H1 (cell line): ENCODE measurements around the gene VPS13D. TPM values are rescaled to one million over a fixed set of nuclear protein-coding genes. Genes with fewer than 3 reads are reported as not detected.

Source experiments
- CTCF ChIA-PET: fragments of 300-600 bp; sonication (Branson Sonifier 250); formaldehyde crosslinking; loops from one replicate; lab custom pipeline; 2021; ENCODE audit not compliant: partially characterized antibody; lab: Charles Lee
- POLR2A ChIA-PET: fragments of 300-600 bp; sonication (Branson Sonifier 250); formaldehyde crosslinking; loops from one replicate; lab custom pipeline; 2021; ENCODE audit warnings: inconsistent platforms; ENCODE audit not compliant: partially characterized antibody; lab: Charles Lee
- DNase-seq, 2 experiments: peaks; one replicate each; pipeline versions ENCODE4 v3.0.0 to v3.0.0-alpha.2; 2010 to 2022; ENCODE audit warnings: low spot score in 2 of 2, low read depth in 1 of 2, mixed read lengths in 1 of 2
- FAIRE-seq: peaks from 2 replicates; lab custom pipeline; 2011; peaks lifted over from hg19 to GRCh38; lab: Jason Lieb, UNC
- H2AFZ ChIP-seq: 2 replicates; pipeline ENCODE4 v1.8.1; 2012; ENCODE audit warnings: low read length, inconsistent platforms
- H2AK5ac ChIP-seq: 2 replicates; pipeline ENCODE4 v1.6.1; 2013; ENCODE audit warnings: low read depth, low read length
- H2BK120ac ChIP-seq: replicated peaks from 2 replicates; pipeline ENCODE3; 2013; ENCODE audit warnings: low read depth, low read length, inconsistent platforms
- H2BK12ac ChIP-seq: 2 replicates; pipeline ENCODE4 v1.6.1; 2013; ENCODE audit warnings: low read depth, low read length
- H2BK15ac ChIP-seq: 2 replicates; pipeline ENCODE4 v1.6.1; 2013; ENCODE audit warnings: low read length
- H2BK20ac ChIP-seq: 2 replicates; pipeline ENCODE4 v1.6.1; 2013; ENCODE audit warnings: low read length
- H2BK5ac ChIP-seq: 2 replicates; pipeline ENCODE4 v1.6.1; 2013; ENCODE audit warnings: low read depth, low read length
- H3K14ac ChIP-seq: 2 replicates; pipeline ENCODE4 v1.6.1; 2013; ENCODE audit warnings: inconsistent platforms; ENCODE audit not compliant: insufficient read length
- H3K18ac ChIP-seq: 2 replicates; pipeline ENCODE4 v1.6.1; 2013; ENCODE audit warnings: low read length; ENCODE audit errors: extremely low read depth
- H3K23ac ChIP-seq: 2 replicates; pipeline ENCODE4 v1.6.1; 2013; ENCODE audit warnings: inconsistent platforms; ENCODE audit not compliant: insufficient read length
- H3K23me2 ChIP-seq: 2 replicates; pipeline ENCODE4 v1.6.1; 2013; ENCODE audit warnings: low read depth, low read length
- H3K27ac ChIP-seq: 2 replicates; pipeline ENCODE4 v1.6.1; 2011; ENCODE audit warnings: low read depth, low read length, inconsistent platforms
- H3K27me3 ChIP-seq, 4 experiments: replicated peaks in 1 of 4; 1 replicate in 1 of 4; 2 replicates in 3 of 4; pipeline versions ENCODE4 v1.6.1 to v1.8.1; 2011 to 2013; ENCODE audit warnings: low read length in 3 of 4, mild to moderate bottlenecking in 3 of 4, inconsistent platforms in 2 of 4, mixed read lengths in 2 of 4, moderate library complexity in 1 of 4; ENCODE audit not compliant: control insufficient read depth in 3 of 4, insufficient read depth in 3 of 4; ENCODE audit errors: extremely low read depth in 1 of 4
- H3K36me3 ChIP-seq, 4 experiments: 2 replicates each; pipeline versions ENCODE4 v1.6.1 to v1.8.1; 2011 to 2013; ENCODE audit warnings: mild to moderate bottlenecking in 4 of 4, low read length in 3 of 4, moderate library complexity in 2 of 4, control low read depth in 1 of 4, inconsistent platforms in 1 of 4; ENCODE audit not compliant: insufficient read depth in 4 of 4, control insufficient read depth in 2 of 4
- H3K4ac ChIP-seq: replicated peaks from 2 replicates; pipeline ENCODE3; 2013; ENCODE audit warnings: low read length, low read depth, mixed read lengths, inconsistent platforms; ENCODE audit not compliant: insufficient read length
- H3K4me1 ChIP-seq, 4 experiments: replicated peaks in 1 of 4; 1 replicate in 1 of 4; 2 replicates in 3 of 4; pipeline versions ENCODE4 v1.6.1 to v1.8.1; 2011 to 2013; ENCODE audit warnings: low read length in 3 of 4, inconsistent platforms in 2 of 4, mixed read lengths in 1 of 4; ENCODE audit not compliant: insufficient read depth in 4 of 4, control insufficient read depth in 3 of 4
- H3K4me2 ChIP-seq, 2 experiments: 2 replicates each; pipeline versions ENCODE4 v1.6.1 to v1.8.1; 2011 to 2013; ENCODE audit warnings: low read depth in 2 of 2, low read length in 2 of 2, control low read depth in 1 of 2, inconsistent platforms in 1 of 2, mild to moderate bottlenecking in 1 of 2; ENCODE audit not compliant: insufficient read depth in 1 of 2
- H3K4me3 ChIP-seq, 4 experiments: fragments of 200-600, 300-600 bp in 1 of 4; sonication (generic), shearing (Covaris generic), sonication (Bioruptor Twin) in 1 of 4; 2 replicates each; pipeline versions ENCODE4 v1.5.1 to v1.8.1; 2011 to 2016; ENCODE audit warnings: low read length in 4 of 4, low read depth in 3 of 4, control low read depth in 2 of 4, inconsistent platforms in 2 of 4, mild to moderate bottlenecking in 2 of 4, mixed read lengths in 1 of 4, moderate library complexity in 1 of 4; ENCODE audit not compliant: insufficient read depth in 2 of 4; ENCODE audit errors: extremely low read depth in 1 of 4
- H3K56ac ChIP-seq: replicated peaks from 2 replicates; pipeline ENCODE3; 2013; ENCODE audit warnings: low read depth, mild to moderate bottlenecking, mixed read lengths, low read length, inconsistent platforms; ENCODE audit not compliant: insufficient read length
- H3K79me1 ChIP-seq: 2 replicates; pipeline ENCODE4 v1.6.1; 2013; ENCODE audit warnings: low read depth, low read length, control low read depth
- H3K79me2 ChIP-seq, 2 experiments: 2 replicates each; pipeline versions ENCODE4 v1.6.1 to v1.8.1; 2012 to 2013; ENCODE audit warnings: low read length in 2 of 2, mild to moderate bottlenecking in 2 of 2, inconsistent platforms in 1 of 2; ENCODE audit not compliant: insufficient read depth in 2 of 2, control insufficient read depth in 1 of 2
- H3K9ac ChIP-seq, 4 experiments: replicated peaks in 1 of 4; 1 replicate in 1 of 4; 2 replicates in 3 of 4; pipeline versions ENCODE4 v1.6.1 to v1.8.1; 2011 to 2013; ENCODE audit warnings: low read depth in 3 of 4, low read length in 3 of 4, control low read depth in 2 of 4, mild to moderate bottlenecking in 2 of 4, moderate library complexity in 2 of 4, inconsistent platforms in 1 of 4; ENCODE audit errors: extremely low read depth in 1 of 4
- H3K9me3 ChIP-seq, 2 experiments: 2 replicates each; pipeline versions ENCODE4 v1.6.1 to v1.8.1; 2012 to 2013; ENCODE audit warnings: mild to moderate bottlenecking in 2 of 2, moderate library complexity in 2 of 2, control low read depth in 1 of 2, inconsistent platforms in 1 of 2, low read depth in 1 of 2, low read length in 1 of 2, mixed read lengths in 1 of 2; ENCODE audit not compliant: insufficient read depth in 2 of 2
- H4K20me1 ChIP-seq, 2 experiments: replicated peaks in 1 of 2; 2 replicates each; pipeline versions ENCODE3 to v1.8.1; 2011 to 2013; ENCODE audit warnings: inconsistent platforms in 2 of 2, low read length in 2 of 2, mild to moderate bottlenecking in 1 of 2; ENCODE audit not compliant: insufficient read depth in 2 of 2, control insufficient read depth in 1 of 2
- H4K5ac ChIP-seq: 2 replicates; pipeline ENCODE4 v1.6.1; 2013; ENCODE audit warnings: low read length, low read depth, mixed read lengths, inconsistent platforms; ENCODE audit not compliant: insufficient read length
- H4K8ac ChIP-seq: 2 replicates; pipeline ENCODE4 v1.8.0; 2013; ENCODE audit warnings: mild to moderate bottlenecking, moderate library complexity, low read length, inconsistent platforms; ENCODE audit not compliant: insufficient read depth; ENCODE audit errors: extremely low read depth
- H4K91ac ChIP-seq: replicated peaks from 2 replicates; pipeline ENCODE3; 2013; ENCODE audit warnings: low read length, mixed read lengths, inconsistent platforms; ENCODE audit not compliant: insufficient read length
- CTBP2 ChIP-seq: IDR thresholded peaks from 2 replicates; pipeline ENCODE4 v1.7.0; 2011; ENCODE audit warnings: borderline replicate concordance, mild to moderate bottlenecking, moderate library complexity, mixed read lengths, low read length; ENCODE audit not compliant: insufficient read depth, insufficient read length
- EP300 ChIP-seq, 2 experiments: IDR thresholded peaks; 1 replicate in 1 of 2; 2 replicates in 1 of 2; pipeline ENCODE4 v1.6.1; 2011 to 2012; ENCODE audit warnings: low read depth in 2 of 2, low read length in 2 of 2, mild to moderate bottlenecking in 2 of 2, borderline replicate concordance in 1 of 2, inconsistent platforms in 1 of 2, moderate library complexity in 1 of 2
- MAFK ChIP-seq: IDR thresholded peaks from 2 replicates; pipeline ENCODE4 v1.6.1; 2012; ENCODE audit warnings: low read depth, mild to moderate bottlenecking, improper control_type of control experiment, low read length
- POLR2A ChIP-seq, 2 experiments: IDR thresholded peaks; 1 replicate in 1 of 2; 2 replicates in 1 of 2; pipeline ENCODE4 v1.6.1; 2011; ENCODE audit warnings: low read depth in 2 of 2, low read length in 2 of 2, mild to moderate bottlenecking in 2 of 2; ENCODE audit errors: control extremely low read depth in 1 of 2
- SAP30 ChIP-seq: fragments of 300-600 bp; sonication (generic); IDR thresholded peaks from 2 replicates; pipeline ENCODE4 v1.7.1; 2012; ENCODE audit warnings: low read length, moderate library complexity, mild to moderate bottlenecking, inconsistent platforms; ENCODE audit not compliant: insufficient read depth, insufficient replicate concordance
- SP1 ChIP-seq: IDR thresholded peaks from 2 replicates; pipeline ENCODE4 v1.6.1; 2011; ENCODE audit warnings: low read depth, low read length
- TAF1 ChIP-seq: IDR thresholded peaks from 2 replicates; pipeline ENCODE4 v1.6.1; 2011; ENCODE audit warnings: mild to moderate bottlenecking, low read depth, low read length
- TAF7 ChIP-seq: optimal IDR thresholded peaks from 2 replicates; pipeline ENCODE3; 2011; ENCODE audit warnings: low read depth, mild to moderate bottlenecking, inconsistent platforms, low read length, moderate library complexity, borderline replicate concordance
- WGBS, 2 experiments: shearing (Covaris generic) in 1 of 2; methylation state at CpG; one replicate each; pipeline versions ENCODE4 v1.1.6 to v1.1.7; 2013 to 2015; ENCODE audit warnings: low lambda C conversion rate in 2 of 2, mixed read lengths in 2 of 2, inconsistent platforms in 1 of 2, low coverage in 1 of 2, missing lambda C conversion rate in 1 of 2; ENCODE audit not compliant: insufficient replicate concordance in 2 of 2, insufficient coverage in 1 of 2, insufficient read length in 1 of 2; ENCODE audit errors: extremely low coverage in 1 of 2, missing lambda C conversion rate in 1 of 2; 5-methylcytosine and 5-hydroxymethylcytosine counted together
- polyA plus RNA-seq, 7 experiments: library from polyadenylated mRNA; depleted of rRNA in 3 of 7; stranded (reverse) in 5 of 7; unstranded in 2 of 7; fragments of >200 nt in 5 of 7; fragments of 200-250 nt in 2 of 7; gene quantifications; 1 replicate in 5 of 7; 2 replicates in 1 of 7; 4 replicates in 1 of 7; pipeline versions ENCODE4 v1.2.1 to v1.2.3, GENCODE V29; 2011 to 2013; ENCODE audit warnings: missing spikeins in 2 of 7, mixed read lengths in 2 of 7
- total RNA-seq: library from RNA; stranded (reverse); fragmentation: NEBNext Ultra II Directional; extraction: Animal tissue kit (Norgen Biotek cat#: 25700); gene quantifications from 2 replicates; pipeline ENCODE4 v1.2.1, GENCODE V29; 2021
- TF ChIP-seq, protein P1 (sequence below): IDR thresholded peaks from 2 replicates; pipeline ENCODE4 v1.6.1; 2012; ENCODE audit warnings: inconsistent platforms
- TF ChIP-seq, protein P2 (sequence below): IDR thresholded peaks from 2 replicates; pipeline ENCODE4 v1.6.1; 2012; ENCODE audit warnings: low read length, inconsistent platforms

VPS13D gene
- total and polyA plus RNA-seq, 2 of the 8 experiments (the other 6 are each of a cell fraction or from before 2014, with no cell fraction given): 10.9 to 31.2 TPM

DNA sequence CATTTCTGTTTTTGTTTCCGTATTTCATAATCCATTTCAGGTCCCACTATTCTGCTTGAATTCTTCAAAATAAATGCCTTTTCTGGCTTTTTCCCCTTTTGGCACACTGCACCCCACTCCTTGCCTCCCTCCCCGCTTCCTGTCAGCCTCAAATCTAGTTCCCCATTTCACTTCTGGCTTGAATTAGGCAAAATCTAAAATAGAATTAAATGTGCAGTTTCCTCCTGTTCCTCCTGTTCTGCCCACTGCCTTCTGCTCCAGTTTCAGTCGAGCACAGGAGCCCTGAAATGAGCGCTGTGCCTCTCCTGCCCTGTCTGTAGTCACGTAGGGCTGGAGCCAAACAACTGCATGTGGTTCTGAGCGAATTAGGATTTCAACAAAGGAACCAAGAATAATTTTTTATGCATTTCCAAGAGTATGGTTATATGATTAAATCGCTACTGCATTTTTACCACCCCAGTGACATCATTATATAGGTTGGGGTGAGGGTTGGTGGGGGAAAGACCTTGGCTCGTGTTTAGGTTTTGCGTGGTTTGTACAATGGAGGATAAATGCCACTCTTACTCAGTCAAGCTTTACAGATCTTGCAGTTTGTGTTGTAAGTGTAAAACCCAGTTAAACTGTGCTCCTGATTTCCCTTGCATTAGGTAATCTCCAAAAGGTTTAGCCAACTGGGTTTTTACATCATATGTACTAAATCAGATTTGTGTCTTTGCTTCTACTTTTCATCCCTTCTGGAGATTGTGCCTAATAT lies 114.9 kb downstream of the VPS13D start:
- Histone ChIP-seq H2BK15ac (no peak overlapping the region), H3K4me1 (peaks cover 0 to 5% (median 2%) of the 10 kb centered on the region in 4 experiments; a peak in 3 of 7 replicates), H3K14ac (no peak overlapping the region), H2BK20ac (no peak overlapping the region), H2AK5ac (no peak overlapping the region), H4K8ac (no peak overlapping the region), H3K79me1 (no peaks in the 10 kb centered on the region), H3K36me3 (peaks cover 0 to 25% (median 11%) of the 10 kb centered on the region in 4 experiments; a peak in 6 of 8 replicates), H3K4me3 (no peak overlapping the region), H3K23ac (no peak overlapping the region), H2AFZ (no peak overlapping the region), H3K18ac (no peak overlapping the region), H3K27me3 (no peaks in the 10 kb centered on the region), H3K23me2 (no peaks in the 10 kb centered on the region), H2BK12ac (no peak overlapping the region), H3K9ac (no peak overlapping the region), H3K79me2 (no peaks in the 10 kb centered on the region), H3K9me3 (no peaks in the 10 kb centered on the region), H4K5ac (no peak overlapping the region), H2BK120ac (no peak overlapping the region), H3K56ac (no peak overlapping the region), H4K91ac (no peak overlapping the region), H3K4me2 (no peak overlapping the region), H4K20me1 (no peaks in the 10 kb centered on the region), H3K27ac (no peak overlapping the region), H3K4ac (no peak overlapping the region), H2BK5ac (no peak overlapping the region)
- CTCF ChIA-PET: interaction anchor here (0.6 kb wide), 1 partner anchor 83 kb away, joined by 6 read pairs; no protein-coding TSS in a partner anchor
- FAIRE-seq (no peak), DNase-seq (no peak)
- WGBS, 2 experiments: 90% methylated on average over 9 of the region's 9 CpGs; no CpG with 5 or more reads in 1 of the 2 experiments
- POLR2A ChIA-PET: no interaction called here
- TF ChIP-seq, protein P1, sequence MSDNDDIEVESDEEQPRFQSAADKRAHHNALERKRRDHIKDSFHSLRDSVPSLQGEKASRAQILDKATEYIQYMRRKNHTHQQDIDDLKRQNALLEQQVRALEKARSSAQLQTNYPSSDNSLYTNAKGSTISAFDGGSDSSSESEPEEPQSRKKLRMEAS: no peak
- TF ChIP-seq TAF1: no peak
- TF ChIP-seq MAFK: no peak
- no peak for TF ChIP-seq CTBP2
- no peak for TF ChIP-seq SP1
- no peak for TF ChIP-seq TAF7
- TF ChIP-seq POLR2A (IDR thresholded peaks at IDR 0.05; ENCODE audit: control extremely low read depth in 1 of 2, low read depth in 2 of 2, low read length in 2 of 2): no peak
- no peak for TF ChIP-seq EP300 (IDR thresholded peaks at IDR 0.05; ENCODE audit: borderline replicate concordance in 1 of 2, low read depth in 2 of 2, low read length in 2 of 2)
- TF ChIP-seq, protein P2, sequence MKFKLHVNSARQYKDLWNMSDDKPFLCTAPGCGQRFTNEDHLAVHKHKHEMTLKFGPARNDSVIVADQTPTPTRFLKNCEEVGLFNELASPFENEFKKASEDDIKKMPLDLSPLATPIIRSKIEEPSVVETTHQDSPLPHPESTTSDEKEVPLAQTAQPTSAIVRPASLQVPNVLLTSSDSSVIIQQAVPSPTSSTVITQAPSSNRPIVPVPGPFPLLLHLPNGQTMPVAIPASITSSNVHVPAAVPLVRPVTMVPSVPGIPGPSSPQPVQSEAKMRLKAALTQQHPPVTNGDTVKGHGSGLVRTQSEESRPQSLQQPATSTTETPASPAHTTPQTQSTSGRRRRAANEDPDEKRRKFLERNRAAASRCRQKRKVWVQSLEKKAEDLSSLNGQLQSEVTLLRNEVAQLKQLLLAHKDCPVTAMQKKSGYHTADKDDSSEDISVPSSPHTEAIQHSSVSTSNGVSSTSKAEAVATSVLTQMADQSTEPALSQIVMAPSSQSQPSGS: no peak
- TF ChIP-seq SAP30: no peak
